ENCODE results near the gene MCHR1. TPM values are rescaled to one million over a fixed set of nuclear protein-coding genes. Genes with fewer than 3 reads are reported as not detected.

Gene MCHR1
- total RNA-seq, result 0.15 and 1.5 TPM in 2 replicates

GRCh38 chr22:40679249-40679963 is at the start of gene MCHR1:
Gene MCHR1 (plus strand): TSS chr22:40679484. CDS start chr22:40679653, 169 bp downstream.

GRCh38 chr22:40636380-40637182 is 42.7 kb upstream of the MCHR1 start, which contains the start of gene MRTFA:
Gene MRTFA (minus strand): TSS chr22:40636719.

Other genes with a start within 250 kb of the MCHR1 start
- 31.3 and 39.6 TPM in 2 replicates for gene MRTFA, start 42.8 kb upstream of the MCHR1 start, total RNA-seq
- gene SLC25A17, start 139.9 kb downstream of the MCHR1 start, total RNA-seq, result 15.1 and 19.2 TPM in 2 replicates
- 202 and 242 TPM in 2 replicates for gene ST13, start 177.2 kb downstream of the MCHR1 start, total RNA-seq
- 9.7 and 12.7 TPM in 2 replicates for gene XPNPEP3, start 177.7 kb downstream of the MCHR1 start, total RNA-seq
- gene DNAJB7, start 182.6 kb downstream of the MCHR1 start, total RNA-seq, result not detected in 2 replicates

All from smooth muscle cell of trachea (primary cell).